Natural killer cell (primary cell): Measurements from ENCODE around the gene CDKL5. TPM values are rescaled to one million over a fixed set of nuclear protein-coding genes. Genes with fewer than 3 reads are reported as not detected.

Source experiments
- ATAC-seq, 3 donors: fragments of 150-1000 bp in 2 of 3; fragments of 200-7000 bp in 1 of 3; cut with Tn5 transposase; 1 replicate in 1 of 3; 2 replicates in 2 of 3; pipeline ENCODE4 v1.10.0; 2021; ENCODE audit warnings: mild to moderate bottlenecking in 2 of 3, moderate library complexity in 2 of 3
- DNase-seq, 2 donors: peaks; one replicate each; pipeline versions ENCODE4 v3.0.0 to v3.0.0-alpha.2; 2013 to 2021; ENCODE audit warnings: mixed read lengths in 1 of 2
- H3K27ac ChIP-seq: one replicate; pipeline ENCODE4 v1.5.1; 2013; ENCODE audit warnings: mild to moderate bottlenecking, low read length
- H3K27me3 ChIP-seq: one replicate; pipeline ENCODE4 v1.6.1; 2013; ENCODE audit warnings: low read length; ENCODE audit not compliant: control insufficient read depth, insufficient read depth
- H3K36me3 ChIP-seq: one replicate; pipeline ENCODE4 v1.6.1; 2013; ENCODE audit warnings: low read length; ENCODE audit not compliant: control insufficient read depth, insufficient read depth
- H3K4me1 ChIP-seq: one replicate; pipeline ENCODE4 v1.6.1; 2013; ENCODE audit warnings: low read length; ENCODE audit not compliant: control insufficient read depth, insufficient read depth
- H3K4me3 ChIP-seq: one replicate; pipeline ENCODE4 v1.5.1; 2013; ENCODE audit warnings: low read length
- H3K9me3 ChIP-seq: one replicate; pipeline ENCODE4 v1.6.1; 2013; ENCODE audit warnings: low read length; ENCODE audit not compliant: control insufficient read depth, insufficient read depth
- H3K27ac Mint-ChIP-seq, 2 donors: one replicate each; pipeline ENCODE4 v1.8.0; 2022; ENCODE audit warnings: mild to moderate bottlenecking in 2 of 2, mixed read lengths in 2 of 2, moderate library complexity in 1 of 2
- H3K27me3 Mint-ChIP-seq, 2 donors: one replicate each; pipeline ENCODE4 v1.8.0; 2022; ENCODE audit warnings: low read depth in 2 of 2, mixed read lengths in 2 of 2
- H3K36me3 Mint-ChIP-seq: one replicate; pipeline ENCODE4 v1.8.0; 2022; ENCODE audit warnings: mixed read lengths
- H3K4me1 Mint-ChIP-seq, 2 donors: one replicate each; pipeline ENCODE4 v1.8.0; 2022; ENCODE audit warnings: mixed read lengths in 2 of 2
- H3K4me3 Mint-ChIP-seq: one replicate; pipeline ENCODE4 v1.8.0; 2022; ENCODE audit warnings: mild to moderate bottlenecking, moderate library complexity, mixed read lengths
- H3K9me3 Mint-ChIP-seq, 2 donors: one replicate each; pipeline ENCODE4 v1.8.0; 2022; ENCODE audit warnings: mixed read lengths in 2 of 2
- WGBS: methylation state at CpG from one replicate; pipeline ENCODE4 v1.1.7; 2013; ENCODE audit warnings: missing lambda C conversion rate; ENCODE audit not compliant: insufficient coverage; 5-methylcytosine and 5-hydroxymethylcytosine counted together
- intact Hi-C: fragments of 100-400 bp; cut with micrococcal nuclease; formaldehyde crosslinking; loops from one replicate; pipeline ENCODE4 v1.14.2; 2022
- total RNA-seq, 4 donors: library from RNA; stranded (reverse); fragments of 120-200 nt in 1 of 4; gene quantifications; one replicate each; pipeline versions ENCODE4 v1.2.3 to v1.2.4, GENCODE V29; 2013 to 2022
- TF ChIP-seq, protein P1 (sequence below): fragments of 200-600 bp; IDR thresholded peaks from one replicate; pipeline ENCODE4 v1.8.0; 2022; ENCODE audit warnings: antibody characterized with exemption

CDKL5 gene
- total RNA-seq, 3 donors from 2014 or later (not counting 1 experiment from before 2014, with no cell fraction given) = 3.4 to 4.3 (median 3.5) TPM

DNA sequence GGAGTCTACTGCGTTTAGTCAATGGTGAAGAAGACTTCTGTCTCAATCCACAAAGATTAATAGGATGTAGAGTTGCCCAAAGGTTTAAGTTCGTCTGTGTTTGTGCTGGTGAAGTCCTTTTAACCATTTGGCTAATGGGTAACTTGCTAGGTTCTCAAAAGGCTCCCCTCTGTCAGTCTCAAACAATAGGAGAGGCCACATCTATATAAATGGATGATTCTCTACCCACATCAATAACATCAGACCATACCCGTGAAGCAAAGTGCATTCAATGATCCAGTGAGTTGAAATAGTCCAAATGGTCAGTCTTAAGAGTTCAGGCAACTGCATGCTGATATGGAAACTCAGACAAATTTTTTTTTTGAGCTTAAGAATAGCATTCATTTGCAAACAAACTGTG is 218.4 kb downstream of the CDKL5 start:
- Mint-ChIP-seq H3K27me3 (peaks cover 0 to 3% of the 10 kb centered on the region in 2 donors), H3K36me3 (no peaks in the 10 kb centered on the region), H3K9me3 (no peaks in the 10 kb centered on the region), H3K27ac (no peak overlapping the region), H3K4me3 (no peak overlapping the region), H3K4me1 (no peaks in the 10 kb centered on the region)
- DNase-seq (no peak), ATAC-seq (no peak)
- H3K4me3 ChIP-seq = no peak overlapping the region
- H3K27ac ChIP-seq = no peak overlapping the region
- intact Hi-C loops = no loop called here
- no peaks in the 10 kb centered on the region for H3K27me3 ChIP-seq
- no peaks in the 10 kb centered on the region for H3K4me1 ChIP-seq
- H3K9me3 ChIP-seq = no peaks in the 10 kb centered on the region
- TF ChIP-seq, protein P1, sequence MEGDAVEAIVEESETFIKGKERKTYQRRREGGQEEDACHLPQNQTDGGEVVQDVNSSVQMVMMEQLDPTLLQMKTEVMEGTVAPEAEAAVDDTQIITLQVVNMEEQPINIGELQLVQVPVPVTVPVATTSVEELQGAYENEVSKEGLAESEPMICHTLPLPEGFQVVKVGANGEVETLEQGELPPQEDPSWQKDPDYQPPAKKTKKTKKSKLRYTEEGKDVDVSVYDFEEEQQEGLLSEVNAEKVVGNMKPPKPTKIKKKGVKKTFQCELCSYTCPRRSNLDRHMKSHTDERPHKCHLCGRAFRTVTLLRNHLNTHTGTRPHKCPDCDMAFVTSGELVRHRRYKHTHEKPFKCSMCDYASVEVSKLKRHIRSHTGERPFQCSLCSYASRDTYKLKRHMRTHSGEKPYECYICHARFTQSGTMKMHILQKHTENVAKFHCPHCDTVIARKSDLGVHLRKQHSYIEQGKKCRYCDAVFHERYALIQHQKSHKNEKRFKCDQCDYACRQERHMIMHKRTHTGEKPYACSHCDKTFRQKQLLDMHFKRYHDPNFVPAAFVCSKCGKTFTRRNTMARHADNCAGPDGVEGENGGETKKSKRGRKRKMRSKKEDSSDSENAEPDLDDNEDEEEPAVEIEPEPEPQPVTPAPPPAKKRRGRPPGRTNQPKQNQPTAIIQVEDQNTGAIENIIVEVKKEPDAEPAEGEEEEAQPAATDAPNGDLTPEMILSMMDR = no peak
- 86% methylated on average over 1 of the region's 3 CpGs for WGBS
- H3K36me3 ChIP-seq = no peaks in the 10 kb centered on the region

DNA sequence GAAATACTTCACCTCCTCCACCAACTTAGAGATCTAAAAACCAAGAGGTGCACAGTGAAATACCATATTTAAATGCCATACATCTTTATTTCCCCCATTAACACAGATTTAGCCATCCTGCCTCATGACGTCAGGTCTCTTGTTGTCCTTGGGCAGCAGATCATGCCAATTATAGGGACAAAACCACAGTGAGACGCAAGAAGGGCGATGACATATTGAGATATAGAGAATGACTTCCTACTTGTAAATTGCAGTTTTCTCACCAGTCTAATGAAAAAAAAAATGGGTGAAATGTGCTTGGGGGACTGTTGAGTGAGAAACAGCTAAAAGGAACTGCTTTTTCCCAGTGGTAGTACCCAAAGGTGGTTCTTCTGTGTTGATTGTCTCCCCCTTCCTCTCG is 222.2 kb downstream of the CDKL5 start:
- no peaks in the 10 kb centered on the region for H3K9me3 Mint-ChIP-seq
- Histone ChIP-seq H3K4me1 (no peaks in the 10 kb centered on the region), H3K27me3 (no peaks in the 10 kb centered on the region), H3K27ac (no peak overlapping the region), H3K36me3 (no peaks in the 10 kb centered on the region), H3K9me3 (no peaks in the 10 kb centered on the region), H3K4me3 (no peak overlapping the region)
- H3K36me3 Mint-ChIP-seq = no peaks in the 10 kb centered on the region
- no peak overlapping the region for H3K27ac Mint-ChIP-seq
- no peak for DNase-seq
- peaks cover 0 to 3% of the 10 kb centered on the region in 2 donors for H3K27me3 Mint-ChIP-seq
- intact Hi-C loops = no loop called here
- TF ChIP-seq, protein P1 = no peak
- no peak for ATAC-seq
- 50% methylated on average over 3 of the region's 4 CpGs for WGBS
- no peaks in the 10 kb centered on the region for H3K4me1 Mint-ChIP-seq
- no peak overlapping the region for H3K4me3 Mint-ChIP-seq

DNA sequence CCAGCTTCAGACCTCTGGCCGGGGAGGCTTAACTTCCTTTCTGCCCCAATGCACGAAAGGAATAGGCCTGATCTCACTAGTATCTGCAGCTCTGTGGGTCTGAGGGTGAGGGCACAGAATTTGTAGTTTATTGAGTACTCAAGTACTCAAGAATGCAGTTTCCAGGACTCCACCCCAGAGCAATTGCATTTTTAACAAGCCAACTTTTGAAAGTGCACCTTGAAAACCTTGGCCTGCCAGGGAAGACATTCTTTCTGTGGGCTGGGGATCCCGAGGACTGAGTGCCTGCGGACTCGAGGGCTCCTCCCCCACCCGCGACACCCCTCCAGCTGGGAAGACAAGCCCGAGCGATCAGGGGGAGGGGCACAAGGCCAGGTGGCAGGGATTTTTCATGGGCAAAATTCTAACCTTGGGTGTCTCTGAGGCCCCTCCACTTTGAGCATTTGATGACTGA is 224.1 kb downstream of the CDKL5 start:
- H3K27ac ChIP-seq = no peak overlapping the region
- Mint-ChIP-seq H3K27me3 (peaks cover 0 to 3% of the 10 kb centered on the region in 2 donors), H3K27ac (no peak overlapping the region), H3K4me1 (no peaks in the 10 kb centered on the region), H3K9me3 (no peaks in the 10 kb centered on the region), H3K36me3 (no peaks in the 10 kb centered on the region), H3K4me3 (no peak overlapping the region)
- H3K4me1 ChIP-seq = no peaks in the 10 kb centered on the region
- H3K36me3 ChIP-seq = no peaks in the 10 kb centered on the region
- no peak for ATAC-seq
- no peaks in the 10 kb centered on the region for H3K27me3 ChIP-seq
- H3K9me3 ChIP-seq = no peaks in the 10 kb centered on the region
- no peak for DNase-seq
- intact Hi-C loops = no loop called here
- TF ChIP-seq, protein P1 = no peak
- H3K4me3 ChIP-seq = no peak overlapping the region
- 78% methylated on average over 8 of the region's 9 CpGs for WGBS

DNA sequence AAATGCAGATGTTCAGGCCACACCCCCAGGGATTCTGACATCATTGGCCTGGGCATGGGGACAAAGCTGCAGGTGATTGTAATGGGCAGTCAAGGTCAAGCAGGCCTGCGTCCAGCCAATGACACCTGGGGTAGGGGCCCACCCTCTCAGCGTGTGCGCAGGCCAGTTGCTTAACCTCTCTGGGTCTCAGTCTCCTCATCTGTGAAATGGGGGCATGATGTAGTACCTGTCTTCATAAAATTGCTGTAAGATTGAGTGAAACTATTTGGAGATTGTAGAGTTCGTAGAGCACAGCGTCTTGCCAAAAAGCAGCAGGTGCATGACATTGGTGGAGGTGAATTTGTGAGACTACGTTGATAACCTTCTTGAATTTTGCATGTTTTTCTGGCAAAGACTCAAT is 225.3 kb downstream of the CDKL5 start:
- H3K9me3 Mint-ChIP-seq = no peaks in the 10 kb centered on the region
- Histone ChIP-seq H3K4me1 (no peaks in the 10 kb centered on the region), H3K36me3 (no peaks in the 10 kb centered on the region), H3K27me3 (no peaks in the 10 kb centered on the region), H3K27ac (no peak overlapping the region), H3K9me3 (no peaks in the 10 kb centered on the region), H3K4me3 (no peak overlapping the region)
- no peak overlapping the region for H3K27ac Mint-ChIP-seq
- H3K4me3 Mint-ChIP-seq = no peak overlapping the region
- intact Hi-C loops = no loop called here
- H3K36me3 Mint-ChIP-seq = no peaks in the 10 kb centered on the region
- TF ChIP-seq, protein P1 = no peak
- no peak for ATAC-seq
- H3K4me1 Mint-ChIP-seq = no peaks in the 10 kb centered on the region
- 90% methylated on average over 6 of the region's 6 CpGs for WGBS
- DNase-seq = no peak
- peaks cover 0 to under 1% of the 10 kb centered on the region in 2 donors for H3K27me3 Mint-ChIP-seq
